Coronary artery (tissue), 2 donors: ENCODE results near the gene ZBTB7C.

Experiments
- DNase-seq: peaks from one replicate; pipeline ENCODE4 v3.0.0-alpha.2; 2017; ENCODE audit warnings: low spot score
- H3K27ac ChIP-seq, 2 donors: fragments of 200-600 bp; sonication (generic); one replicate each; pipeline ENCODE4 v1.5.1; 2016 to 2019
- H3K4me3 ChIP-seq: fragments of 200-600 bp; sonication (generic); 2 replicates; pipeline ENCODE4 v1.5.1; 2016; ENCODE audit warnings: mild to moderate bottlenecking, moderate library complexity
- CTCF ChIP-seq: fragments of 200-600 bp; sonication (generic); IDR thresholded peaks from one replicate; pipeline ENCODE4 v1.5.1; 2019; ENCODE audit warnings: antibody characterized with exemption

Gene ZBTB7C

GRCh38 chr18:48053881-48054816, 355.0 kb downstream of the ZBTB7C start:
- no peak for DNase-seq
- TF ChIP-seq CTCF, result no peak
- Histone ChIP-seq H3K4me3 (no peak overlapping the region), H3K27ac (no peak overlapping the region)

- TF ChIP-seq CTCF, result no peak
- Histone ChIP-seq H3K27ac (no peak overlapping the region), H3K4me3 (no peak overlapping the region)
- no peak for DNase-seq
Observed at GRCh38 chr18:48052842-48053241, 356.3 kb downstream of the ZBTB7C start.

- no peak overlapping the region for H3K4me3 ChIP-seq
- no peak for TF ChIP-seq CTCF
- no peak for DNase-seq
- no peak overlapping the region for H3K27ac ChIP-seq
Observed at GRCh38 chr18:48051945-48052840, 357.0 kb downstream of the ZBTB7C start.

- no peak overlapping the region for H3K4me3 ChIP-seq
- no peak for DNase-seq
- TF ChIP-seq CTCF, result no peak
- H3K27ac ChIP-seq, result no peak overlapping the region
Observed at GRCh38 chr18:48050176-48050575, 359.0 kb downstream of the ZBTB7C start.

GRCh38 chr18:48049757-48050156, 359.4 kb downstream of the ZBTB7C start:
- no peak for DNase-seq
- TF ChIP-seq CTCF, result no peak
- H3K27ac ChIP-seq, result no peak overlapping the region
- no peak overlapping the region for H3K4me3 ChIP-seq

- TF ChIP-seq CTCF, result no peak
- DNase-seq, result no peak
- no peak overlapping the region for H3K4me3 ChIP-seq
- no peak overlapping the region for H3K27ac ChIP-seq
Observed at GRCh38 chr18:48048251-48048650, 360.9 kb downstream of the ZBTB7C start.
